ACC112 (cell line): ENCODE measurements around the gene ZNRF1.
"Not testable (repeated sequence)": the region's sequence is repeated elsewhere in the genome, so short reads cannot be mapped to it uniquely, and the experiment has no call there.

Source experiments
- H2AFZ ChIP-seq: fragments of 200-600 bp; sonication (generic); one replicate; pipeline ENCODE4 v1.6.0; 2017; ENCODE audit warnings: antibody characterized with exemption, low read length; ENCODE audit not compliant: unreplicated experiment
- H3K27ac ChIP-seq: fragments of 200-600 bp; sonication (generic); 2 replicates; pipeline ENCODE4 v1.5.1; 2014; ENCODE audit warnings: low read depth, mild to moderate bottlenecking, antibody characterized with exemption, low read length, moderate library complexity
- H3K27me3 ChIP-seq: fragments of 200-600 bp; sonication (generic); 2 replicates; pipeline ENCODE4 v1.6.1; 2014; ENCODE audit warnings: mild to moderate bottlenecking, antibody characterized with exemption, low read length, moderate library complexity, mixed read lengths; ENCODE audit not compliant: insufficient read depth
- H3K36me3 ChIP-seq: fragments of 200-600 bp; sonication (generic); 2 replicates; pipeline ENCODE4 v1.6.1; 2016; ENCODE audit warnings: mild to moderate bottlenecking, antibody characterized with exemption, low read length, moderate library complexity, mixed read lengths; ENCODE audit not compliant: insufficient read depth
- H3K4me1 ChIP-seq: fragments of 200-600 bp; sonication (generic); one replicate; pipeline ENCODE4 v1.6.1; 2016; ENCODE audit warnings: low read length, mixed read lengths; ENCODE audit not compliant: insufficient read depth, unreplicated experiment, control insufficient read depth
- H3K4me3 ChIP-seq: fragments of 200-600 bp; sonication (generic); 2 replicates; pipeline ENCODE4 v1.5.1; 2014; ENCODE audit warnings: mild to moderate bottlenecking, low read depth, low read length
- H3K79me2 ChIP-seq: fragments of 200-600 bp; sonication (generic); one replicate; pipeline ENCODE4 v1.6.0; 2016; ENCODE audit warnings: low read length; ENCODE audit not compliant: control insufficient read depth, unreplicated experiment, insufficient read depth

The ZNRF1 gene

GRCh38 chr16:75002474-75002873 lies 3.6 kb downstream of the ZNRF1 start:
- H3K4me3 ChIP-seq = no peak overlapping the region
- no peak overlapping the region for H2AFZ ChIP-seq
- peaks cover 65% of the 10 kb centered on the region for H3K79me2 ChIP-seq
- peaks cover 19% of the 10 kb centered on the region for H3K4me1 ChIP-seq
- H3K27ac ChIP-seq = no peak overlapping the region
- H3K36me3 ChIP-seq = no peaks in the 10 kb centered on the region
- no peaks in the 10 kb centered on the region for H3K27me3 ChIP-seq

GRCh38 chr16:75003931-75004330 lies 5.1 kb downstream of the ZNRF1 start:
- Histone ChIP-seq H3K27ac (no peak overlapping the region), H3K4me3 (no peak overlapping the region), H2AFZ (no peak overlapping the region), H3K79me2 (peaks cover 72% of the 10 kb centered on the region), H3K36me3 (no peaks in the 10 kb centered on the region), H3K27me3 (no peaks in the 10 kb centered on the region), H3K4me1 (peaks cover 19% of the 10 kb centered on the region)

- no peak overlapping the region for H3K4me3 ChIP-seq
Measured at GRCh38 chr16:75004460-75004859, 5.6 kb downstream of the ZNRF1 start.

GRCh38 chr16:75005697-75006096 lies 6.9 kb downstream of the ZNRF1 start:
- H3K27ac ChIP-seq = no peak overlapping the region
- no peak overlapping the region for H3K4me3 ChIP-seq
- H2AFZ ChIP-seq = no peak overlapping the region
- no peaks in the 10 kb centered on the region for H3K27me3 ChIP-seq
- H3K4me1 ChIP-seq = peaks cover 26% of the 10 kb centered on the region
- no peaks in the 10 kb centered on the region for H3K36me3 ChIP-seq
- H3K79me2 ChIP-seq = peaks cover 69% of the 10 kb centered on the region

More at GRCh38 chr16:75004460-75004859, 5.6 kb downstream of the ZNRF1 start:
- Histone ChIP-seq H3K27me3 (no peaks in the 10 kb centered on the region), H2AFZ (no peak overlapping the region), H3K36me3 (no peaks in the 10 kb centered on the region), H3K4me1 (peaks cover 19% of the 10 kb centered on the region), H3K79me2 (peaks cover 75% of the 10 kb centered on the region), H3K27ac (no peak overlapping the region)

- H3K79me2 ChIP-seq = peaks cover 61% of the 10 kb centered on the region
- H3K4me3 ChIP-seq = no peak overlapping the region
- H3K27ac ChIP-seq = no peak overlapping the region
- peaks cover 29% of the 10 kb centered on the region for H3K4me1 ChIP-seq
- no peaks in the 10 kb centered on the region for H3K27me3 ChIP-seq
- H3K36me3 ChIP-seq = no peaks in the 10 kb centered on the region
- H2AFZ ChIP-seq = no peak overlapping the region
Measured at GRCh38 chr16:75007443-75007842, 8.6 kb downstream of the ZNRF1 start.

- no peaks in the 10 kb centered on the region for H3K36me3 ChIP-seq
- no peaks in the 10 kb centered on the region for H3K27me3 ChIP-seq
- H3K4me3 ChIP-seq = no peak overlapping the region
- peaks cover 61% of the 10 kb centered on the region for H3K79me2 ChIP-seq
- no peak overlapping the region for H3K27ac ChIP-seq
- no peak overlapping the region for H2AFZ ChIP-seq
- H3K4me1 ChIP-seq = peaks cover 30% of the 10 kb centered on the region
Measured at GRCh38 chr16:75010427-75010826, 11.6 kb downstream of the ZNRF1 start.

- H3K27ac ChIP-seq = peak overlapping the region; percentile 90
- peak overlapping the region; percentile 40 for H3K4me3 ChIP-seq
- no peaks in the 10 kb centered on the region for H3K36me3 ChIP-seq
- peaks cover 55% of the 10 kb centered on the region for H3K79me2 ChIP-seq
- peak overlapping the region; percentile 40 for H2AFZ ChIP-seq
- peaks cover 30% of the 10 kb centered on the region for H3K4me1 ChIP-seq
- H3K27me3 ChIP-seq = no peaks in the 10 kb centered on the region
Measured at GRCh38 chr16:75011634-75012307, 12.9 kb downstream of the ZNRF1 start.

- Histone ChIP-seq H2AFZ (peak overlapping the region; percentile 71), H3K4me3 (peak overlapping the region; percentile 40), H3K79me2 (peaks cover 54% of the 10 kb centered on the region), H3K4me1 (peaks cover 33% of the 10 kb centered on the region), H3K36me3 (no peaks in the 10 kb centered on the region), H3K27me3 (no peaks in the 10 kb centered on the region), H3K27ac (peak overlapping the region; percentile 90)
Measured at GRCh38 chr16:75012380-75013081, 13.7 kb downstream of the ZNRF1 start.

- not testable (repeated sequence) for H3K27me3 ChIP-seq, H3K36me3 ChIP-seq, H2AFZ ChIP-seq
- H3K27ac ChIP-seq = peak overlapping the region; percentile 90
- H3K4me3 ChIP-seq = peak overlapping the region; percentile 40; the same call in 1 of the 2 replicates
- H3K4me1 ChIP-seq = peaks cover 37% of the 10 kb centered on the region
- H3K79me2 ChIP-seq = peaks cover 57% of the 10 kb centered on the region
Measured at GRCh38 chr16:75013123-75013522, 14.3 kb downstream of the ZNRF1 start.

GRCh38 chr16:75014318-75014717 lies 15.5 kb downstream of the ZNRF1 start:
- Histone ChIP-seq H3K36me3 (no peaks in the 10 kb centered on the region), H3K27me3 (no peaks in the 10 kb centered on the region), H3K4me3 (no peak overlapping the region), H3K27ac (no peak overlapping the region), H3K79me2 (peaks cover 59% of the 10 kb centered on the region), H3K4me1 (peaks cover 48% of the 10 kb centered on the region), H2AFZ (no peak overlapping the region)
